PFSK-1 (cell line): ENCODE measurements around the gene GPSM1.

ENCODE experiments used
- FOXP2 ChIP-seq: optimal IDR thresholded peaks from 2 replicates; pipeline ENCODE3; 2011; ENCODE audit warnings: borderline replicate concordance, control low read depth, inconsistent platforms; ENCODE audit not compliant: insufficient read depth; ENCODE audit errors: extremely low read length, extremely low read depth
- POLR2AphosphoS5 ChIP-seq: IDR thresholded peaks from 2 replicates; pipeline ENCODE4 v1.6.1; 2012; ENCODE audit warnings: low read depth, mild to moderate bottlenecking, control low read depth, low read length, moderate library complexity
- REST ChIP-seq, 2 experiments: IDR thresholded peaks; 2 replicates each; pipeline versions ENCODE4 v1.6.1 to v1.8.0; 2011 to 2012; ENCODE audit warnings: low read depth in 2 of 2, low read length in 2 of 2, control low read depth in 1 of 2, inconsistent platforms in 1 of 2, mild to moderate bottlenecking in 1 of 2, moderate library complexity in 1 of 2; ENCODE audit not compliant: insufficient read depth in 1 of 2
- SIN3A ChIP-seq: IDR thresholded peaks from 2 replicates; pipeline ENCODE4 v1.6.1; 2012; ENCODE audit warnings: mild to moderate bottlenecking, low read length, moderate library complexity, borderline replicate concordance; ENCODE audit not compliant: insufficient read depth
- TAF1 ChIP-seq: IDR thresholded peaks from 2 replicates; pipeline ENCODE4 v1.6.1; 2012; ENCODE audit warnings: low read length, control low read depth, borderline replicate concordance; ENCODE audit not compliant: insufficient read depth

Gene GPSM1

GRCh38 chr9:136308702-136309053 lies 18.7 kb upstream of the GPSM1 start:
- TF ChIP-seq FOXP2 = no peak

- no peak for TF ChIP-seq SIN3A
Measured at GRCh38 chr9:136309101-136309801, 18.1 kb upstream of the GPSM1 start.

GRCh38 chr9:136309806-136310220 lies 17.5 kb upstream of the GPSM1 start:
- no peak for TF ChIP-seq FOXP2
- no peak for TF ChIP-seq SIN3A
- TF ChIP-seq TAF1 = no peak
- TF ChIP-seq POLR2AphosphoS5 = no peak
- no peak for TF ChIP-seq REST (IDR thresholded peaks at IDR 0.05; ENCODE audit: insufficient read depth in 1 of 2, low read depth in 2 of 2, low read length in 2 of 2)

- TF ChIP-seq FOXP2 (no peak), POLR2AphosphoS5 (no peak), TAF1 (no peak), REST (IDR thresholded peaks at IDR 0.05; ENCODE audit: insufficient read depth in 1 of 2, low read depth in 2 of 2, low read length in 2 of 2) (no peak), SIN3A (no peak)
Measured at GRCh38 chr9:136310273-136311030, 16.9 kb upstream of the GPSM1 start.

GRCh38 chr9:136311051-136312008 lies 16.0 kb upstream of the GPSM1 start:
- TF ChIP-seq FOXP2 (no peak), SIN3A (no peak), TAF1 (no peak), POLR2AphosphoS5 (no peak), REST (IDR thresholded peaks at IDR 0.05; ENCODE audit: insufficient read depth in 1 of 2, low read depth in 2 of 2, low read length in 2 of 2) (no peak)
